Gastrocnemius medialis (tissue), 4 donors: ENCODE data around the gene PPP1CA. TPM values are rescaled to one million over a fixed set of nuclear protein-coding genes. Genes with fewer than 3 reads are reported as not detected.
A peak's percentile ranks its signal among the peaks of the same experiment; 100 is the strongest.

ENCODE experiments used
- ATAC-seq, 2 donors: fragments of 150-250 bp; one replicate each; pipeline ENCODE4 v1.9.1; 2016
- DNase-seq, 2 donors: peaks; one replicate each; pipeline ENCODE4 v3.0.0-alpha.2; 2019
- H3K27ac ChIP-seq, 4 donors: fragments of 200-600 bp; sonication (generic); 1 replicate in 1 of 4; 2 replicates in 3 of 4; pipeline ENCODE4 v1.5.1; 2016 to 2018; ENCODE audit warnings: mild to moderate bottlenecking in 2 of 4, moderate library complexity in 1 of 4
- H3K27me3 ChIP-seq, 3 donors: fragments of 200-600 bp; sonication (generic) in 2 of 3; 1 replicate in 1 of 3; 2 replicates in 2 of 3; pipeline versions ENCODE4 v1.5.1 to v1.6.0; 2016 to 2019; ENCODE audit warnings: mild to moderate bottlenecking in 1 of 3, moderate library complexity in 1 of 3
- H3K36me3 ChIP-seq, 2 donors: fragments of 200-600 bp; sonication (generic) in 1 of 2; one replicate each; pipeline ENCODE4 v1.5.1; 2017 to 2018
- H3K4me1 ChIP-seq, 2 donors: fragments of 200-600 bp; sonication (generic) in 1 of 2; one replicate each; pipeline ENCODE4 v1.5.1; 2016 to 2017; ENCODE audit warnings: mild to moderate bottlenecking in 2 of 2
- H3K4me3 ChIP-seq, 4 donors: fragments of 200-600 bp; sonication (generic) in 3 of 4; 1 replicate in 1 of 4; 2 replicates in 3 of 4; pipeline ENCODE4 v1.5.1; 2016 to 2019; ENCODE audit warnings: mild to moderate bottlenecking in 2 of 4
- H3K9me3 ChIP-seq, 3 donors: fragments of 200-600 bp; sonication (generic) in 2 of 3; 1 replicate in 1 of 3; 2 replicates in 2 of 3; pipeline ENCODE4 v1.5.1; 2016 to 2019
- CTCF ChIP-seq, 5 experiments: fragments of 450-650 bp in 3 of 5; fragments of 200-600 bp in 2 of 5; sonication (generic) in 2 of 5; IDR thresholded peaks in 4 of 5; conservative IDR thresholded peaks in 1 of 5; 1 replicate in 4 of 5; 2 replicates in 1 of 5; pipeline ENCODE4 v1.5.1; 2016 to 2019; ENCODE audit warnings: antibody characterized with exemption in 5 of 5, mild to moderate bottlenecking in 3 of 5, moderate library complexity in 3 of 5
- POLR2A ChIP-seq, 2 donors: fragments of 450-650 bp; IDR thresholded peaks; one replicate each; pipeline ENCODE4 v1.6.1; 2017; ENCODE audit warnings: antibody characterized with exemption in 2 of 2, mild to moderate bottlenecking in 2 of 2, moderate library complexity in 2 of 2
- in situ Hi-C, 4 donors: fragments of 200-750 bp; cut with MboI; loops; one replicate each; pipeline versions ENCODE4 v1.15.0 to v1.8.0; 2017; ENCODE audit warnings: low sequenced_read_pairs in 4 of 4
- intact Hi-C: fragments of 100-400 bp; cut with DNase I; formaldehyde crosslinking; loops from one replicate; pipeline ENCODE4 v1.15.1; 2023; ENCODE audit warnings: low total_unique reads
- total RNA-seq, 4 donors: library from RNA; depleted of rRNA; stranded (reverse); fragments of >200 nt; gene quantifications; one replicate each; pipeline versions ENCODE4 v1.1.0 to v1.2.3, GENCODE V29; 2016

Gene PPP1CA
- total RNA-seq, 4 donors from 2014 or later = 78.4 to 193 (median 124) TPM

DNA sequence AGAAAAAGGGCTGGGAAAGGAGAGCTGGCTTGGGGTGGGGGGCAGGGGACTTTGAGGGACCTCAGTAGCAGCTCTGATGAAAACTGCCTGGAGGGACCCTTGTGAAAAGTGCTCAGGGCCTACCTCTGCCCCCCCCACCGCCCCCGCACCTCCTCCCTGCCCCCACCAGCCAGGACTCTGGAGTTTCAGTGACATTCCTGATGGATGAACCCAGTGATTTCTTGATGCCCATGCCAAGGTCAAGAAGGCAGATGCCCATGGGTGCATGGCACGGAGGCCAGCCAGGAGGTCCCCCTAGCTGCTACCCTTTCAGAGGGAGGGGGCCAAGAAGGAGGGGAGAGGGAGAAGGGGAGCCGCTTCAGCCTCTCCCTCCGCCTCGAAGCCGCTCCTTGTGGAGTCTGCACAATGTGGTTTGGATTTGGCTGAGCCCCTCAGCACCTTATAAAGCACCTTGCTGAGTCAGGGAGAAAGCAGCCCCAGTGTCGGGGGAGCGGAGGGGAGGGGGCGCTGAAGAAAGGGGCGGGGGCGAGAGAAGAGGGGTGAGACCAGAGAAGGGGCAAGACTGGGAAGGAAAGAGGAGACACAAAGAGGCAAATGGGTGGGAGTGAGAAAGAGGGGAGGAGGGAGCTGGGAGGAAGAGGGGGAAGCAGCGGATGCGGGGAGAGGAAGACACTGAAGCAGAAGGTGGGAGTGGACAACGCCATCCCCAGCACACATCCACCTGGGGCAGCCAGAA is 26.2 kb downstream of the PPP1CA start:
- DNase-seq (no peak), ATAC-seq (no peak)
- in situ Hi-C loops = no loop called here
- H3K27ac ChIP-seq = no peak overlapping the region
- peaks cover 23 to 39% (median 28%) of the 10 kb centered on the region in 3 donors for H3K27me3 ChIP-seq
- no peaks in the 10 kb centered on the region for H3K36me3 ChIP-seq
- H3K9me3 ChIP-seq = no peaks in the 10 kb centered on the region
- no peak overlapping the region for H3K4me3 ChIP-seq
- no peak for TF ChIP-seq CTCF (IDR thresholded peaks at IDR 0.05 in 4 of 5, conservative IDR thresholded peaks at IDR 0.05 in 1 of 5)
- TF ChIP-seq POLR2A (IDR thresholded peaks at IDR 0.05) = no peak
- peaks cover 8 to 13% of the 10 kb centered on the region in 2 donors for H3K4me1 ChIP-seq
- intact Hi-C loops = no loop called here

GRCh38 chr11:67374571-67375281 is 26.9 kb downstream of the PPP1CA start:
- Histone ChIP-seq H3K27me3 (peaks cover 23 to 43% (median 29%) of the 10 kb centered on the region in 3 donors), H3K4me3 (peak overlapping the region; percentile 58 to 75 (median 69)), H3K9me3 (no peaks in the 10 kb centered on the region), H3K36me3 (no peaks in the 10 kb centered on the region), H3K4me1 (peaks cover 8 to 13% of the 10 kb centered on the region in 2 donors), H3K27ac (peak overlapping the region; percentile 73 to 82 (median 78))
- DNase-seq (no peak), ATAC-seq (no peak)
- in situ Hi-C loops (no loop called here), intact Hi-C loops (loop anchor here (1.0 kb wide), 1 partner anchor 21 kb away; the partner anchor contains the start of gene POLD4)
- TF ChIP-seq CTCF (IDR thresholded peaks at IDR 0.05 in 4 of 5, conservative IDR thresholded peaks at IDR 0.05 in 1 of 5) = no peak
- TF ChIP-seq POLR2A (IDR thresholded peaks at IDR 0.05) = no peak

GRCh38 chr11:67373648-67374570 is 27.7 kb downstream of the PPP1CA start:
- no peaks in the 10 kb centered on the region for H3K36me3 ChIP-seq
- intact Hi-C loops (loop anchor here (1.0 kb wide), 1 partner anchor 21 kb away; the partner anchor contains the start of gene POLD4), in situ Hi-C loops (no loop called here)
- peak overlapping the region; percentile 73 to 82 (median 78) for H3K27ac ChIP-seq
- no peaks in the 10 kb centered on the region for H3K9me3 ChIP-seq
- TF ChIP-seq POLR2A (IDR thresholded peaks at IDR 0.05) (peak; percentile 22 to 24), CTCF (IDR thresholded peaks at IDR 0.05 in 4 of 5, conservative IDR thresholded peaks at IDR 0.05 in 1 of 5) (peak; percentile 18 to 70 (median 53))
- H3K4me3 ChIP-seq = peak overlapping the region; percentile 58 to 75 (median 69)
- ATAC-seq (peak; percentile 58 to 69), DNase-seq (peak; percentile 41 to 68)
- H3K27me3 ChIP-seq = peaks cover 23 to 43% (median 31%) of the 10 kb centered on the region in 3 donors
- H3K4me1 ChIP-seq = peaks cover 8 to 13% of the 10 kb centered on the region in 2 donors

GRCh38 chr11:67372993-67373647 is 28.5 kb downstream of the PPP1CA start, which contains the start of gene CLCF1:
CLCF1 (minus strand) TSS chr11:67373598; CDS start chr11:67373539, 59 bp downstream.
- no peaks in the 10 kb centered on the region for H3K9me3 ChIP-seq
- peak; percentile 44 to 46 for ATAC-seq
- peak within 1 kb of the TSS; percentile 58 to 75 (median 69) for H3K4me3 ChIP-seq
- peak within 1 kb of the TSS; percentile 73 to 82 (median 78) for H3K27ac ChIP-seq
- peaks cover 23 to 43% (median 31%) of the 10 kb centered on the region in 3 donors for H3K27me3 ChIP-seq
- H3K36me3 ChIP-seq = no peaks in the 10 kb centered on the region
- H3K4me1 ChIP-seq = peaks cover 8 to 13% of the 10 kb centered on the region in 2 donors
- TF ChIP-seq CTCF (IDR thresholded peaks at IDR 0.05 in 4 of 5, conservative IDR thresholded peaks at IDR 0.05 in 1 of 5) (no peak), POLR2A (IDR thresholded peaks at IDR 0.05) (no peak)
- intact Hi-C loops (no loop called here), in situ Hi-C loops (no loop called here)
- DNase-seq = no peak
